HFF-Myc (cell line): ENCODE measurements around the gene CCK.

Experiments used
- DNase-seq: peaks from one replicate; pipeline ENCODE4 v3.0.0-alpha.2; 2011; ENCODE audit warnings: low read depth; ENCODE audit errors: extremely low read depth
- H3K4me3 ChIP-seq: replicated peaks from 2 replicates; pipeline ENCODE4 v1.5.1; 2011; ENCODE audit warnings: low read depth, mild to moderate bottlenecking, control low read depth, low read length
- TF ChIP-seq, protein P1 (sequence below): IDR thresholded peaks from 2 replicates; pipeline ENCODE4 v1.5.1; 2012; ENCODE audit warnings: mild to moderate bottlenecking, low read depth, low read length, control low read depth; ENCODE audit errors: missing control alignments

Gene CCK

DNA sequence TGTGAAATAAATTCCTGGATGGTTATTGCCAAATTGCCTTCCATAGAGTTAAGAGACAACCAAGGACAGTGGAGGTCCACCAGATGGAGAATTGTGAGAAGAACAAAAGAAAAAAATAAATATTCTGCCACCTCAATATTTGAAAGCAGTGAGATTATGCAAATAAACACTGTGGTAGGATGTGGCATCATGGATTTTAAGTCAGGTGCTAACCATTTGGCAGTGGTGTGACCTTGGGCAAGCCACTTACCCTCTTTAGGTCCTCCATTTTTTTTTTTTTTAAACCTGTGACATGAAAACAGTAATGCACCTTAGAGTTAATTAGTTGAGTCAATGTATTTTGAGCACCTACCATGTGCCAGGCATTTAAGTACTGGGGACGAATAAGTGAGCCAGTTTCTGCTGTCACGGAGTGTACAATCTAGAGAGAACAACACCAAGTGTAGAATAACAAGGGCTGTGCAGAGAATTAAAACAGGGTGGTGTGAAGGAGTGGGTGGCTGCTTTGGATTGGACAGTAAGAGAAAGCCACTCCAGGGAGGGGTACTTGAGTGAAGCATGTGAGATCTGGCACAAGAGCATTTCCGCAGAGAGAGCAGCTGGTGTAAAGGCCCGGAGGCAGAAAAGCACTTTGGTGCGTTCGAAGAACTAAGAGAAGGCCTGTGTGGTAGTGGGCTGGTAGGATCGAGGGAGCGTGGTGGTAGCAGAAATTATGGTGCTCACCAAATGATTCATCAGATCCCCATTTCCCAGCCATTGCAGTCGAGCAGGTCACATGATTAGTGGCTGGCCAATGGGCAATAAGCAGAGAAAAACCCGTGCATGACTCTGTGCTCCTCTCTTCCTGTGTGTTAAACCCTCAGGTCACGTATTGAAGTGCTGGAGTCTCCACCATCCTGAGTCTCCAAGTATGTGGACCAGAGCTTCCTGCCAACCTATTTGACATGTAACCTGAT is 39.2 kb downstream of the CCK start:
- TF ChIP-seq, protein P1, sequence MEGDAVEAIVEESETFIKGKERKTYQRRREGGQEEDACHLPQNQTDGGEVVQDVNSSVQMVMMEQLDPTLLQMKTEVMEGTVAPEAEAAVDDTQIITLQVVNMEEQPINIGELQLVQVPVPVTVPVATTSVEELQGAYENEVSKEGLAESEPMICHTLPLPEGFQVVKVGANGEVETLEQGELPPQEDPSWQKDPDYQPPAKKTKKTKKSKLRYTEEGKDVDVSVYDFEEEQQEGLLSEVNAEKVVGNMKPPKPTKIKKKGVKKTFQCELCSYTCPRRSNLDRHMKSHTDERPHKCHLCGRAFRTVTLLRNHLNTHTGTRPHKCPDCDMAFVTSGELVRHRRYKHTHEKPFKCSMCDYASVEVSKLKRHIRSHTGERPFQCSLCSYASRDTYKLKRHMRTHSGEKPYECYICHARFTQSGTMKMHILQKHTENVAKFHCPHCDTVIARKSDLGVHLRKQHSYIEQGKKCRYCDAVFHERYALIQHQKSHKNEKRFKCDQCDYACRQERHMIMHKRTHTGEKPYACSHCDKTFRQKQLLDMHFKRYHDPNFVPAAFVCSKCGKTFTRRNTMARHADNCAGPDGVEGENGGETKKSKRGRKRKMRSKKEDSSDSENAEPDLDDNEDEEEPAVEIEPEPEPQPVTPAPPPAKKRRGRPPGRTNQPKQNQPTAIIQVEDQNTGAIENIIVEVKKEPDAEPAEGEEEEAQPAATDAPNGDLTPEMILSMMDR = no peak
- no peak overlapping the region for H3K4me3 ChIP-seq
- DNase-seq = no peak

DNA sequence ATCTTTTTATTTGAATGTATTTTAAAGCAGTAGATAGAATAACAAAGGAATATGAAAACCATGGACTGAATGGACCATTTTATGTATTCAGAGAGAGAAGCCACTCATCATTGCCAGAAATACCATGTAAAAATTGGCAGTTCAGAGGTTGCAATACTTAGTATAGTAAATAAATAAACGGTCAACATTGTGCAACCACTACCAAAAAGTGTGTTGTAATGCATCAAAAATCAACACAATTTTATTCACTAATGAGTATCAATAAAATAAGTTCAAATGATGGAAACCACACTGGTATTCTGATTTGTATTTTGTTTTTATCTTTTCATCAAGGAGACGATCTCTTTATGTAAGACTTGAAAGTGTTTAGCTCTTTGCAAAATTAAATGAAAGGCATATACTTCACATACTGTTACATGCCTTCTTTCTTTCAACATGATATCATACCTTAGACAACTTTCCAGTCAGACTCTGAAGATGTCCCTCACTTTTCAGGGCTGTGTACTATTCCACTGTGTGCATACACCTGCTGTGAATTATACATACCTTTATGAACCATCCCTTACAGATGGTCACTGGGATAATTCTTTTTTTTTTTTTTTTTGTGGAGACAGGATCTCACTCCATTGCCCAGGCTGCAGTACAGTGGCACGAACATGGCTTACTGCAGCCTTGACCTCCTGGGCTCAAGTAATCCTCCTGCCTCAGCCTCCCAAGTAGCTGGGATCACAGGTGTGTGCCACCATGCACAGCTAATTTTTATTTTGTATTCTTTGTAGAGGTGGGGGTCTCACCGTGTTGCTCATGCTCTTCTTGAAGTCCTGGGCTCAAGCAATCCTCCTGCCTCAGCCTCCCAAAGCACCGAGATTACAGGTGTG is 40.3 kb downstream of the CCK start:
- DNase-seq = no peak
- TF ChIP-seq, protein P1 = no peak
- H3K4me3 ChIP-seq = no peak overlapping the region

DNA sequence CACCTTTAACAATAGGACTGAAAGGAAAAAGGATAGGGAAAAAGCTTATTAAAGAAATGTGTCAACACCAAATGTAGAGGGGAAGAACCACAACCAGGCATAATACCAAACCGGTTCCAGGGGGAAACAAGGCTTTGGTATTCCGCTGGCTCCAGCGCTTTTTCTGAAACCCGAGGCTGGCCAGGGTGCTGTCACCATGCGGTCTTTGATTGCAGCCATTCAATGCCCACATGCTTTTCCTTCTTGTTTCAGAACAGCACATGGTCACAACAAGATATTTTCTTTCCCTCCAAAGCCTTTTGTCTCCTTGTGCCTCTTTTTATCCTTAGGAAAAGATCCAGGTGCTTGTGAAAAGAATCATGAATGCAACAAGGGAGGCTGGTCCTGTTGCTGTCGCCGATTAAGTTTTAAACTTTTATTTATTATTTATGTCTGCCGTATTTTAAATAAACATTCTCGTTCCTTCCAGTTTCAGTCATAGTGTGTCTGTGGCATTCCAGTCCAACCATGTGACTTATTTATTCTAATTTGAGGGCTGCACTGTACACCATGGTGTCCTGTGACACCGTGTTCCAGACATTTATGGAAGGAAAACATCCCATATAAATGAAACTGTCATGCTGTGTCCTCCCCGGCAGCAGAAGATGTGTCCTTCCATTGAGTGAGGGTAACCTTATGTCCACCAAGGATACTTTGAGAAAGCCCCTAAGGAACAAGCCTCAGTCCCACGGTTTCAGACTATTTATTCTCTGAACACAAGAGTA is 41.1 kb downstream of the CCK start:
- DNase-seq = no peak
- TF ChIP-seq, protein P1 = no peak
- H3K4me3 ChIP-seq = no peak overlapping the region

DNA sequence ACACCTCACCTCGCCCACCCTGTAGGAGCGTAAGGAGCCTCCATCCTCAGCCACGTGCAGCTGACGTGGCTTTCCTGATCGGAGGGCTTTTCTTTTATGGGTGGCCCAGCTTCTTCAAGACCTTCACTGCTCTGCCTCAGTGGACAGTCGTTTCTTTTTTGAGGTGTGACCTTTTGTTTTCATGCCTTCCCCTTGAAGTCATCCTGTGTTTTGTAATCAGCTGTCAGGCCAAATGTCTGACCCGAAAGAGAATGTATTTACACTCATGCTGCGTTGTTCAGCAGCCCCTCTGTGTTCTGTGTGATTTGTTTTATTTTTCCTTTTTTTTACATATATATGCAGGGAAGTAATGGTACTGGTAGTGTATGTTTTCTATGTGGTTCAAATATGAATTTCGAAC is 41.8 kb downstream of the CCK start:
- TF ChIP-seq, protein P1 = no peak
- H3K4me3 ChIP-seq = no peak overlapping the region
- DNase-seq = no peak

DNA sequence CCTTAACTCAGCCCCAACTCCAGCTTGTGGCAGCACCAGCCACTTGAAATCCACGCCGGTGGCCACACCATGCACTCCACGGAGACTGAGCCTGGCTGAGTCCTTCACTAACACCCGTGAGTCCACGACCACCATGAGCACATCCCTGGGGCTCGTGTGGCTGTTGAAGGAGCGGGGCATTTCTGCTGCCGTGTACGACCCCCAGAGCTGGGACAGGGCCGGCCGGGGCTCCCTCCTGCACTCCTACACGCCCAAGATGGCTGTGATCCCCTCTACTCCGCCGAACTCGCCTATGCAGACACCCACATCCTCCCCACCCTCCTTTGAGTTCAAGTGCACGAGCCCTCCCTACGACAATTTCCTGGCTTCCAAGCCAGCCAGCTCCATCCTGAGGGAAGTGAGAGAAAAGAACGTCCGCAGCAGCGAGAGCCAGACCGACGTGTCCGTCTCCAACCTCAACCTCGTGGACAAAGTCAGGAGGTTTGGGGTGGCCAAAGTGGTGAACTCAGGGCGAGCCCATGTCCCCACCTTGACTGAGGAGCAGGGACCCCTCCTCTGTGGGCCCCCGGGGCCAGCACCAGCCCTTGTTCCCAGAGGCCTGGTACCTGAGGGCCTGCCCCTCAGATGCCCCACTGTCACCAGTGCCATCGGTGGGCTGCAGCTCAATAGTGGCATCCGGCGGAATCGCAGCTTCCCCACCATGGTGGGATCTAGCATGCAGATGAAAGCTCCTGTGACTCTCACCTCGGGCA is 42.9 kb downstream of the CCK start:
- H3K4me3 ChIP-seq = no peak overlapping the region
- no peak for DNase-seq
- TF ChIP-seq, protein P1 = no peak
